Measurements from ENCODE around the gene PPAN.

- TF ChIP-seq EZH2 (IDR thresholded peaks at IDR 0.05; ENCODE audit: low read length) (no peak), CTCF (optimal IDR thresholded peaks at IDR 0.05 in 1 of 3, IDR thresholded peaks at IDR 0.05 in 1 of 3, conservative IDR thresholded peaks at IDR 0.05 in 1 of 3; ENCODE audit: extremely low read depth in 1 of 3, insufficient read depth in 2 of 3, low read length in 3 of 3) (no peak)
These were observed 20.2 kb upstream of the PPAN start, which contains the start of gene SHFL for GRCh38 chr19:10085641-10086590.
